B cell (primary cell): ENCODE measurements around the gene CAPZA2.

ENCODE experiments used
- CTCF ChIP-seq: fragments of 200-600 bp; IDR thresholded peaks from one replicate; pipeline ENCODE4 v1.8.0; 2022; ENCODE audit warnings: antibody characterized with exemption, mild to moderate bottlenecking
- EZH2 ChIP-seq: IDR thresholded peaks from 2 replicates; pipeline ENCODE4 v1.6.1; 2012; ENCODE audit warnings: borderline replicate concordance, low read depth, mild to moderate bottlenecking, moderate library complexity, low read length; ENCODE audit not compliant: insufficient read depth, poor library complexity, severe bottlenecking

GRCh38 chr7:116899308-116899707 lies 36.9 kb downstream of the CAPZA2 start:
- TF ChIP-seq CTCF (no peak), EZH2 (no peak)
